Endothelial cell of umbilical vein (primary cell): ENCODE data around the gene ABCA9. TPM values are rescaled to one million over a fixed set of nuclear protein-coding genes. Genes with fewer than 3 reads are reported as not detected.
"Not testable (repeated sequence)": the region's sequence is repeated elsewhere in the genome, so short reads cannot be mapped to it uniquely, and the experiment has no call there.

Experiments
- BruUV-seq: library from RNA; stranded (reverse); fragments of 400-500 nt; replicated peaks from 2 replicates; lab custom pipeline; 2021; lab: Mats Ljungman, UMichigan
- CTCF ChIA-PET: fragments of 300-600, 350-600 bp; sonication (Branson Sonifier 250); formaldehyde crosslinking; loops from one replicate; lab custom pipeline; 2021; ENCODE audit warnings: antibody characterized with exemption, inconsistent platforms; lab: Charles Lee
- POLR2A ChIA-PET: fragments of 300-600, 350-600 bp; sonication (Branson Sonifier 250); formaldehyde crosslinking; loops from one replicate; lab custom pipeline; 2021; ENCODE audit warnings: antibody characterized with exemption, inconsistent platforms; lab: Charles Lee
- DNase-seq: peaks from one replicate; pipeline ENCODE4 v3.0.0-alpha.2; 2011; ENCODE audit warnings: low read depth, low spot score
- FAIRE-seq: peaks from 2 replicates; lab custom pipeline; 2011; peaks lifted over from hg19 to GRCh38; lab: Jason Lieb, UNC
- H2AFZ ChIP-seq: 2 replicates; pipeline ENCODE4 v1.6.0; 2012; ENCODE audit warnings: low read depth, low read length, control low read depth, inconsistent platforms
- H3K27ac ChIP-seq: 2 replicates; pipeline ENCODE4 v1.5.1; 2011; ENCODE audit warnings: low read depth, mild to moderate bottlenecking, control low read depth, low read length, moderate library complexity; ENCODE audit not compliant: insufficient read depth
- H3K27me3 ChIP-seq, 2 experiments: 2 replicates each; pipeline versions ENCODE4 v1.6.0 to v1.6.1; 2011; ENCODE audit warnings: low read length in 2 of 2, mixed read lengths in 1 of 2; ENCODE audit not compliant: control insufficient read depth in 2 of 2, insufficient read depth in 2 of 2
- H3K36me3 ChIP-seq, 2 experiments: 2 replicates in 1 of 2; 3 replicates in 1 of 2; pipeline ENCODE4 v1.5.1; 2011; ENCODE audit warnings: low read length in 2 of 2, mild to moderate bottlenecking in 1 of 2, moderate library complexity in 1 of 2; ENCODE audit not compliant: control insufficient read depth in 2 of 2, insufficient read depth in 2 of 2; ENCODE audit errors: extremely low read depth in 1 of 2
- H3K4me1 ChIP-seq: 3 replicates; pipeline ENCODE4 v1.5.1; 2011; ENCODE audit warnings: mild to moderate bottlenecking, low read length; ENCODE audit not compliant: control insufficient read depth, insufficient read depth; ENCODE audit errors: extremely low read depth
- H3K4me2 ChIP-seq: 2 replicates; pipeline ENCODE4 v1.6.1; 2011; ENCODE audit warnings: low read length, control low read depth, mixed read lengths; ENCODE audit not compliant: insufficient read depth
- H3K4me3 ChIP-seq, 3 experiments: fragments of 200-600 bp in 1 of 3; sonication (generic), shearing (Covaris generic) in 1 of 3; replicated peaks in 1 of 3; 2 replicates each; pipeline ENCODE4 v1.5.1; 2011 to 2016; ENCODE audit warnings: control low read depth in 3 of 3, low read length in 3 of 3, mild to moderate bottlenecking in 2 of 3, inconsistent platforms in 1 of 3, low read depth in 1 of 3, moderate library complexity in 1 of 3; ENCODE audit not compliant: insufficient read depth in 1 of 3
- H3K79me2 ChIP-seq: 2 replicates; pipeline ENCODE4 v1.6.0; 2012; ENCODE audit warnings: low read length, inconsistent platforms; ENCODE audit not compliant: control insufficient read depth, insufficient read depth
- H3K9ac ChIP-seq: replicated peaks from 2 replicates; pipeline ENCODE3; 2011; ENCODE audit warnings: low read length, control low read depth; ENCODE audit not compliant: insufficient read depth; ENCODE audit errors: extremely low read depth
- H3K9me1 ChIP-seq: replicated peaks from 3 replicates; pipeline ENCODE4 v1.6.0; 2011; ENCODE audit warnings: mild to moderate bottlenecking, low read length; ENCODE audit not compliant: control insufficient read depth, insufficient read depth; ENCODE audit errors: extremely low read depth
- H3K9me3 ChIP-seq: replicated peaks from 2 replicates; pipeline ENCODE4 v1.5.1; 2012; ENCODE audit warnings: low read length, inconsistent platforms; ENCODE audit not compliant: control insufficient read depth, insufficient read depth
- H4K20me1 ChIP-seq: replicated peaks from 2 replicates; pipeline ENCODE3; 2011; ENCODE audit warnings: mild to moderate bottlenecking, low read length; ENCODE audit not compliant: control insufficient read depth, insufficient read depth; ENCODE audit errors: extremely low read depth
- CTCF ChIP-seq, 2 donors: IDR thresholded peaks; 1 replicate in 1 of 2; 2 replicates in 1 of 2; pipeline ENCODE4 v1.5.1; 2011; ENCODE audit warnings: low read length in 2 of 2, mild to moderate bottlenecking in 2 of 2, moderate library complexity in 2 of 2, control low read depth in 1 of 2, inconsistent platforms in 1 of 2, low read depth in 1 of 2; ENCODE audit not compliant: insufficient read depth in 1 of 2; ENCODE audit errors: extremely low read depth in 1 of 2
- EZH2 ChIP-seq: IDR thresholded peaks from 2 replicates; pipeline ENCODE4 v1.6.1; 2012; ENCODE audit warnings: borderline replicate concordance, low read depth, mild to moderate bottlenecking, moderate library complexity, low read length, inconsistent platforms; ENCODE audit not compliant: severe bottlenecking
- FOS ChIP-seq: IDR thresholded peaks from 2 replicates; pipeline ENCODE4 v1.6.1; 2011; ENCODE audit warnings: mild to moderate bottlenecking, low read length, moderate library complexity, borderline replicate concordance; ENCODE audit not compliant: insufficient read depth
- GATA2 ChIP-seq: IDR thresholded peaks from 2 replicates; pipeline ENCODE4 v1.7.0; 2011; ENCODE audit warnings: low read depth, mild to moderate bottlenecking, moderate library complexity, mixed read lengths, low read length; ENCODE audit not compliant: insufficient read length, insufficient read depth
- JUN ChIP-seq: IDR thresholded peaks from 2 replicates; pipeline ENCODE4 v1.6.1; 2011; ENCODE audit warnings: borderline replicate concordance, low read depth; ENCODE audit not compliant: insufficient read length, insufficient read depth
- MAX ChIP-seq: IDR thresholded peaks from 2 replicates; pipeline ENCODE4 v1.6.1; 2011; ENCODE audit not compliant: insufficient read depth, insufficient read length
- MYC ChIP-seq: IDR thresholded peaks from one replicate; pipeline ENCODE4 v1.6.1; 2011; ENCODE audit warnings: mild to moderate bottlenecking, low read depth, low read length
- POLR2A ChIP-seq: IDR thresholded peaks from 2 replicates; pipeline ENCODE4 v1.6.1; 2012; ENCODE audit warnings: low read depth, mild to moderate bottlenecking, control low read depth, low read length
- POLR2AphosphoS5 ChIP-seq: IDR thresholded peaks from 2 replicates; pipeline ENCODE4 v1.6.1; 2012; ENCODE audit warnings: low read depth, mild to moderate bottlenecking, control low read depth, low read length, moderate library complexity; ENCODE audit not compliant: insufficient read depth
- dilution Hi-C: fragments of 300-500 bp; cut with MboI; formaldehyde crosslinking; loops from one replicate; pipeline ENCODE4 v1.15.0; 2019; ENCODE audit warnings: low sequenced_read_pairs; ENCODE audit not compliant: extremely low pct_ligation_motif_present
- intact Hi-C: fragments of 100-400 bp; cut with micrococcal nuclease; formaldehyde crosslinking; loops from one replicate; pipeline ENCODE4 v1.10.0; 2022
- polyA plus RNA-seq, 4 experiments: library from polyadenylated mRNA; depleted of rRNA in 3 of 4; stranded (reverse) in 3 of 4; unstranded in 1 of 4; fragments of >200 nt; gene quantifications; 2 replicates each; pipeline versions ENCODE4 v1.2.1 to v1.2.3, GENCODE V29; 2011 to 2012; ENCODE audit warnings: missing spikeins in 1 of 4
- total RNA-seq: library from RNA; stranded (reverse); gene quantifications from 2 replicates; pipeline ENCODE4 v1.2.3, GENCODE V29; 2021

Gene ABCA9
- total and polyA plus RNA-seq, 2 donors (not counting 3 experiments of a cell fraction or from before 2014, with no cell fraction given) = 2.7 to 7.7 TPM

GRCh38 chr17:69075823-69076222, 15.1 kb upstream of the ABCA9 start:
- no peak overlapping the region for H3K27ac ChIP-seq
- H3K79me2 ChIP-seq = no peaks in the 10 kb centered on the region
- H4K20me1 ChIP-seq = no peaks in the 10 kb centered on the region
- TF ChIP-seq GATA2 (no peak), MAX (no peak), POLR2AphosphoS5 (no peak), FOS (no peak), JUN (no peak), POLR2A (no peak), CTCF (IDR thresholded peaks at IDR 0.05; ENCODE audit: extremely low read depth in 1 of 2, insufficient read depth in 1 of 2, low read depth in 1 of 2, low read length in 2 of 2) (no peak), MYC (no peak), EZH2 (no peak)
- FAIRE-seq (no peak), DNase-seq (no peak)
- no peak overlapping the region for H3K9ac ChIP-seq
- intact Hi-C loops (no loop called here), dilution Hi-C loops (no loop called here)
- H2AFZ ChIP-seq = no peak overlapping the region
- H3K4me2 ChIP-seq = no peak overlapping the region
- CTCF ChIA-PET = no interaction called here
- H3K36me3 ChIP-seq = no peaks in the 10 kb centered on the region
- H3K9me3 ChIP-seq = no peaks in the 10 kb centered on the region
- POLR2A ChIA-PET = no interaction called here
- no peaks in the 10 kb centered on the region for H3K4me1 ChIP-seq
- H3K4me3 ChIP-seq = no peak overlapping the region
- BruUV-seq = no TSS peak
- no peaks in the 10 kb centered on the region for H3K9me1 ChIP-seq
- H3K27me3 ChIP-seq = no peaks in the 10 kb centered on the region

- intact Hi-C loops, BruUV-seq, POLR2A ChIA-PET: not testable (repeated sequence)
Observed at GRCh38 chr17:69073392-69073791, 12.7 kb upstream of the ABCA9 start.

GRCh38 chr17:69072803-69073256, 12.1 kb upstream of the ABCA9 start:
- H3K4me1 ChIP-seq, CTCF ChIA-PET, H3K27ac ChIP-seq, H3K27me3 ChIP-seq, H4K20me1 ChIP-seq, POLR2A ChIA-PET, H3K9me1 ChIP-seq, H3K4me3 ChIP-seq, intact Hi-C loops, H2AFZ ChIP-seq, BruUV-seq, H3K4me2 ChIP-seq, dilution Hi-C loops, H3K79me2 ChIP-seq, FAIRE-seq, DNase-seq, H3K9me3 ChIP-seq, H3K36me3 ChIP-seq, H3K9ac ChIP-seq: not testable (repeated sequence)

More at GRCh38 chr17:69073392-69073791, 12.7 kb upstream of the ABCA9 start:
- H3K4me1 ChIP-seq, H3K36me3 ChIP-seq, H3K9me3 ChIP-seq, H3K9me1 ChIP-seq, H3K4me2 ChIP-seq, DNase-seq, H2AFZ ChIP-seq, H3K27me3 ChIP-seq, H3K9ac ChIP-seq, H3K79me2 ChIP-seq, FAIRE-seq, H4K20me1 ChIP-seq, H3K4me3 ChIP-seq, dilution Hi-C loops, H3K27ac ChIP-seq: not testable (repeated sequence)
- CTCF ChIA-PET = interaction anchor here (1.0 kb wide), 1 partner anchor 13 kb away, joined by 3 read pairs; no protein-coding TSS in a partner anchor
